DOHH2 (cell line): Measurements from ENCODE around the gene PTH2.
A peak's percentile ranks its signal among the peaks of the same experiment; 100 is the strongest.

ENCODE experiments used
- EZH2phosphoT487 ChIP-seq: fragments of 200-600 bp; sonication (generic); IDR thresholded peaks from 2 replicates; pipeline ENCODE4 v1.6.1; 2017; ENCODE audit warnings: borderline replicate concordance, mild to moderate bottlenecking, antibody characterized with exemption, low read length, moderate library complexity, mixed read lengths
- TF ChIP-seq, protein P1 (sequence below): fragments of 200-600 bp; sonication (generic); IDR thresholded peaks from one replicate; pipeline ENCODE4 v1.5.1; 2014; ENCODE audit warnings: antibody characterized with exemption, mild to moderate bottlenecking, low read depth, low read length; ENCODE audit not compliant: poor library complexity, severe bottlenecking

DNA sequence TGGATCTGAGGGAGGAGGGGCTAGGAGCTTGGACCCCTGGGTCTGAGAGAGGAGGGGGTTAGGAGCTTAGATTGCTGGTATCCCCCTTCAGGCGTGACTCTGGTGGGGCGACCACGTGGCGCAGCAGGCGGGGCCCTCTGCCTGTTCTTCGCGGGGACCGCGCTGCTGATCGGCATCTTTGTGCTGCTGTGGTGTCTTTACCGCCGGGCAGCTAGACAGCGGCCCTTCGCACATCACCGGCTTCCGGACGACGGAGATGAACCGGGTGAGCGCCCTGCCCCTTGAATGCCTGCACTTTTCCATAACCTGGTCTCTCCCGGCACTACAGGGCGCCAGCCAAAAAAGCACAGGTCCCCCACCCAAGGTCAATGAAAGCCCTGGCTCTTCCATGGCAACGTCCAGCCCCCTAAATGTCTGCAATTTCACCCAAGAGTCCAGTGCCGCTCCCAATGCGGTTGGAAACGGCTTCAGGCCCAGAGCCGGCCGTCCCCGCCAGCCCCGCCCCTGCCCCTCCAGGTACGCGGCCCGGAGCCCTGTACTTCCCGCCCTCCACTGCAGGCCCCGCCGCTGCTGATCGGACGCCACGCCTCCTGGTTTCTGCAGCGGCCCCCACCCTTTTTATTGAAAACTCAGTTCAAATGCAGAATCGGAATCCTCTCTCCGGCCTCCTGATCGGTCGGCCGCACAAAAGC is 4.8 kb upstream of the PTH2 start:
- TF ChIP-seq, protein P1, sequence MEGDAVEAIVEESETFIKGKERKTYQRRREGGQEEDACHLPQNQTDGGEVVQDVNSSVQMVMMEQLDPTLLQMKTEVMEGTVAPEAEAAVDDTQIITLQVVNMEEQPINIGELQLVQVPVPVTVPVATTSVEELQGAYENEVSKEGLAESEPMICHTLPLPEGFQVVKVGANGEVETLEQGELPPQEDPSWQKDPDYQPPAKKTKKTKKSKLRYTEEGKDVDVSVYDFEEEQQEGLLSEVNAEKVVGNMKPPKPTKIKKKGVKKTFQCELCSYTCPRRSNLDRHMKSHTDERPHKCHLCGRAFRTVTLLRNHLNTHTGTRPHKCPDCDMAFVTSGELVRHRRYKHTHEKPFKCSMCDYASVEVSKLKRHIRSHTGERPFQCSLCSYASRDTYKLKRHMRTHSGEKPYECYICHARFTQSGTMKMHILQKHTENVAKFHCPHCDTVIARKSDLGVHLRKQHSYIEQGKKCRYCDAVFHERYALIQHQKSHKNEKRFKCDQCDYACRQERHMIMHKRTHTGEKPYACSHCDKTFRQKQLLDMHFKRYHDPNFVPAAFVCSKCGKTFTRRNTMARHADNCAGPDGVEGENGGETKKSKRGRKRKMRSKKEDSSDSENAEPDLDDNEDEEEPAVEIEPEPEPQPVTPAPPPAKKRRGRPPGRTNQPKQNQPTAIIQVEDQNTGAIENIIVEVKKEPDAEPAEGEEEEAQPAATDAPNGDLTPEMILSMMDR = no peak
- TF ChIP-seq EZH2phosphoT487 = peak; percentile 92; the same call in 1 of the 2 replicates
